ENCODE measurements around the gene HDHD5. TPM values are rescaled to one million over a fixed set of nuclear protein-coding genes. Genes with fewer than 3 reads are reported as not detected.

The HDHD5 gene
- total and polyA plus RNA-seq, 2 of the 13 experiments (the other 11 are each of a cell fraction or from before 2014, with no cell fraction given), result not detected

- intact Hi-C loops (cut with micrococcal nuclease; ENCODE audit: unreplicated experiment), result no loop called here
- H3K9me3 ChIP-seq (ENCODE audit: low read length), result no peaks in the 10 kb centered on the region
- 40% methylated on average over 14 of the region's 15 CpGs for WGBS (ENCODE audit: low lambda C conversion rate)
- ATAC-seq, result no peak
- H3K9ac ChIP-seq (ENCODE audit: insufficient read depth, low read depth, low read length), result no peak overlapping the region
- H3K27ac ChIP-seq (ENCODE audit: extremely low read length, insufficient read depth, low read length), result no peak overlapping the region
- H2AFZ ChIP-seq (ENCODE audit: low read length), result no peak overlapping the region
- in situ Hi-C loops (cut with HindIII; ENCODE audit: extremely low pct_ligation_motif_present, low pct_unique_long_range_greater_than_20kb), result no loop called here
- TF ChIP-seq, protein P1, sequence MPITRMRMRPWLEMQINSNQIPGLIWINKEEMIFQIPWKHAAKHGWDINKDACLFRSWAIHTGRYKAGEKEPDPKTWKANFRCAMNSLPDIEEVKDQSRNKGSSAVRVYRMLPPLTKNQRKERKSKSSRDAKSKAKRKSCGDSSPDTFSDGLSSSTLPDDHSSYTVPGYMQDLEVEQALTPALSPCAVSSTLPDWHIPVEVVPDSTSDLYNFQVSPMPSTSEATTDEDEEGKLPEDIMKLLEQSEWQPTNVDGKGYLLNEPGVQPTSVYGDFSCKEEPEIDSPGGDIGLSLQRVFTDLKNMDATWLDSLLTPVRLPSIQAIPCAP (CRISPR knock-in tag; IDR thresholded peaks at IDR 0.05; ENCODE audit: low read depth), result no peak
- TF ChIP-seq, protein P2, sequence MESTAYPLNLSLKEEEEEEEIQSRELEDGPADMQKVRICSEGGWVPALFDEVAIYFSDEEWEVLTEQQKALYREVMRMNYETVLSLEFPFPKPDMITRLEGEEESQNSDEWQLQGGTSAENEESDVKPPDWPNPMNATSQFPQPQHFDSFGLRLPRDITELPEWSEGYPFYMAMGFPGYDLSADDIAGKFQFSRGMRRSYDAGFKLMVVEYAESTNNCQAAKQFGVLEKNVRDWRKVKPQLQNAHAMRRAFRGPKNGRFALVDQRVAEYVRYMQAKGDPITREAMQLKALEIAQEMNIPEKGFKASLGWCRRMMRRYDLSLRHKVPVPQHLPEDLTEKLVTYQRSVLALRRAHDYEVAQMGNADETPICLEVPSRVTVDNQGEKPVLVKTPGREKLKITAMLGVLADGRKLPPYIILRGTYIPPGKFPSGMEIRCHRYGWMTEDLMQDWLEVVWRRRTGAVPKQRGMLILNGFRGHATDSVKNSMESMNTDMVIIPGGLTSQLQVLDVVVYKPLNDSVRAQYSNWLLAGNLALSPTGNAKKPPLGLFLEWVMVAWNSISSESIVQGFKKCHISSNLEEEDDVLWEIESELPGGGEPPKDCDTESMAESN (CRISPR knock-in tag; conservative IDR thresholded peaks at IDR 0.05), result no peak
- TF ChIP-seq ZMYM2 (CRISPR knock-in tag; IDR thresholded peaks at IDR 0.05), result no peak
- no peak for TF ChIP-seq ZFYVE20 (CRISPR knock-in tag; IDR thresholded peaks at IDR 0.05; ENCODE audit: borderline replicate concordance, low read depth)
- TF ChIP-seq, protein P3, sequence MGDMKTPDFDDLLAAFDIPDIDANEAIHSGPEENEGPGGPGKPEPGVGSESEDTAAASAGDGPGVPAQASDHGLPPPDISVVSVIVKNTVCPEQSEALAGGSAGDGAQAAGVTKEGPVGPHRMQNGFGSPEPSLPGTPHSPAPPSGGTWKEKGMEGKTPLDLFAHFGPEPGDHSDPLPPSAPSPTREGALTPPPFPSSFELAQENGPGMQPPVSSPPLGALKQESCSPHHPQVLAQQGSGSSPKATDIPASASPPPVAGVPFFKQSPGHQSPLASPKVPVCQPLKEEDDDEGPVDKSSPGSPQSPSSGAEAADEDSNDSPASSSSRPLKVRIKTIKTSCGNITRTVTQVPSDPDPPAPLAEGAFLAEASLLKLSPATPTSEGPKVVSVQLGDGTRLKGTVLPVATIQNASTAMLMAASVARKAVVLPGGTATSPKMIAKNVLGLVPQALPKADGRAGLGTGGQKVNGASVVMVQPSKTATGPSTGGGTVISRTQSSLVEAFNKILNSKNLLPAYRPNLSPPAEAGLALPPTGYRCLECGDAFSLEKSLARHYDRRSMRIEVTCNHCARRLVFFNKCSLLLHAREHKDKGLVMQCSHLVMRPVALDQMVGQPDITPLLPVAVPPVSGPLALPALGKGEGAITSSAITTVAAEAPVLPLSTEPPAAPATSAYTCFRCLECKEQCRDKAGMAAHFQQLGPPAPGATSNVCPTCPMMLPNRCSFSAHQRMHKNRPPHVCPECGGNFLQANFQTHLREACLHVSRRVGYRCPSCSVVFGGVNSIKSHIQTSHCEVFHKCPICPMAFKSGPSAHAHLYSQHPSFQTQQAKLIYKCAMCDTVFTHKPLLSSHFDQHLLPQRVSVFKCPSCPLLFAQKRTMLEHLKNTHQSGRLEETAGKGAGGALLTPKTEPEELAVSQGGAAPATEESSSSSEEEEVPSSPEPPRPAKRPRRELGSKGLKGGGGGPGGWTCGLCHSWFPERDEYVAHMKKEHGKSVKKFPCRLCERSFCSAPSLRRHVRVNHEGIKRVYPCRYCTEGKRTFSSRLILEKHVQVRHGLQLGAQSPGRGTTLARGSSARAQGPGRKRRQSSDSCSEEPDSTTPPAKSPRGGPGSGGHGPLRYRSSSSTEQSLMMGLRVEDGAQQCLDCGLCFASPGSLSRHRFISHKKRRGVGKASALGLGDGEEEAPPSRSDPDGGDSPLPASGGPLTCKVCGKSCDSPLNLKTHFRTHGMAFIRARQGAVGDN (CRISPR knock-in tag; IDR thresholded peaks at IDR 0.05), result no peak
- no peak for TF ChIP-seq ZKSCAN8 (CRISPR knock-in tag; IDR thresholded peaks at IDR 0.05; ENCODE audit: borderline replicate concordance)
- no peak for TF ChIP-seq E2F5 (CRISPR knock-in tag; conservative IDR thresholded peaks at IDR 0.05)
- no peak for TF ChIP-seq ZNF432 (CRISPR knock-in tag; IDR thresholded peaks at IDR 0.05; ENCODE audit: borderline replicate concordance)
- no peak for TF ChIP-seq ZNF605 (CRISPR knock-in tag; IDR thresholded peaks at IDR 0.05)
- TF ChIP-seq MXD1 (CRISPR knock-in tag; IDR thresholded peaks at IDR 0.05), result no peak
- TF ChIP-seq, protein P4, sequence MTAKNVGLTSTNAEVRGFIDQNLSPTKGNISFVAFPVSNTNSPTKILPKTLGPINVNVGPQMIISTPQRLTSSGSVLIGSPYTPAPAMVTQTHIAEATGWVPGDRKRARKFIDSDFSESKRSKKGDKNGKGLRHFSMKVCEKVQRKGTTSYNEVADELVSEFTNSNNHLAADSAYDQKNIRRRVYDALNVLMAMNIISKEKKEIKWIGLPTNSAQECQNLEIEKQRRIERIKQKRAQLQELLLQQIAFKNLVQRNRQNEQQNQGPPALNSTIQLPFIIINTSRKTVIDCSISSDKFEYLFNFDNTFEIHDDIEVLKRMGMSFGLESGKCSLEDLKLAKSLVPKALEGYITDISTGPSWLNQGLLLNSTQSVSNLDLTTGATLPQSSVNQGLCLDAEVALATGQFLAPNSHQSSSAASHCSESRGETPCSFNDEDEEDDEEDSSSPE (CRISPR knock-in tag; IDR thresholded peaks at IDR 0.05), result no peak
- no peaks in the 10 kb centered on the region for H3K36me3 ChIP-seq (replicated peaks in 1 of 2; ENCODE audit: control insufficient read depth in 1 of 2, insufficient read depth in 2 of 2, low read length in 2 of 2)
- no peaks in the 10 kb centered on the region for H4K20me1 ChIP-seq (ENCODE audit: insufficient read depth, low read length)
- no peak for DNase-seq (ENCODE audit: low spot score)
- H3K4me1 ChIP-seq (ENCODE audit: insufficient read depth, low read length), result no peaks in the 10 kb centered on the region
- FAIRE-seq, result no peak
- ChIA-PET POLR2A (no interaction called here), CTCF (ENCODE audit: low intra/inter-chr PET ratio, low total read pairs) (no interaction called here)
- no peak overlapping the region for H3K4me2 ChIP-seq (ENCODE audit: low read depth, low read length)
- no peak overlapping the region for H3K4me3 ChIP-seq (replicated peaks in 1 of 3; ENCODE audit: insufficient read depth in 1 of 3, low read depth in 2 of 3, low read length in 3 of 3)
- BruUV-seq (replicated peaks), result no TSS peak
- H3K79me2 ChIP-seq (ENCODE audit: insufficient read depth, low read length), result no peaks in the 10 kb centered on the region
- H3K27me3 ChIP-seq (ENCODE audit: control insufficient read depth in 1 of 2, insufficient read depth in 2 of 2, low read length in 2 of 2), result peaks cover 0 to 2% of the 10 kb centered on the region in 2 experiments; a peak in 2 of 5 replicates
Measured at GRCh38 chr22:17135153-17135760, 23.8 kb downstream of the HDHD5 start.

Measured in HepG2 (cell line).